Measurements from ENCODE around the gene MED16.

GRCh38 chr19:906480-906879, 13.5 kb upstream of the MED16 start:
- TF ChIP-seq POLR2AphosphoS5 (IDR thresholded peaks at IDR 0.05; ENCODE audit: low read depth, low read length) (no peak), TAF1 (IDR thresholded peaks at IDR 0.05; ENCODE audit: borderline replicate concordance, insufficient read depth, low read length) (no peak), REST (IDR thresholded peaks at IDR 0.05; ENCODE audit: insufficient read depth in 1 of 2, low read depth in 2 of 2, low read length in 2 of 2) (no peak), FOXP2 (optimal IDR thresholded peaks at IDR 0.05; ENCODE audit: borderline replicate concordance, extremely low read depth, extremely low read length, insufficient read depth) (no peak), SIN3A (IDR thresholded peaks at IDR 0.05; ENCODE audit: borderline replicate concordance, insufficient read depth, low read length) (no peak)

Data from PFSK-1 (cell line).